A549 treated with AZD2906 at 1 μM for 4 hours (cell line): ENCODE measurements around the gene CFAP20DC. TPM values are rescaled to one million over a fixed set of nuclear protein-coding genes. Genes with fewer than 3 reads are reported as not detected.

ENCODE experiments used
- total RNA-seq: library from RNA; stranded (reverse); fragments of 200-300 nt; extraction: Qiagen RNA extraction; gene quantifications from 5 replicates; pipeline ENCODE4 v1.2.3, GENCODE V29; 2022

CFAP20DC gene
- 1.3 to 2.3 TPM (median 1.9 TPM) in 5 replicates for total RNA-seq

DNA sequence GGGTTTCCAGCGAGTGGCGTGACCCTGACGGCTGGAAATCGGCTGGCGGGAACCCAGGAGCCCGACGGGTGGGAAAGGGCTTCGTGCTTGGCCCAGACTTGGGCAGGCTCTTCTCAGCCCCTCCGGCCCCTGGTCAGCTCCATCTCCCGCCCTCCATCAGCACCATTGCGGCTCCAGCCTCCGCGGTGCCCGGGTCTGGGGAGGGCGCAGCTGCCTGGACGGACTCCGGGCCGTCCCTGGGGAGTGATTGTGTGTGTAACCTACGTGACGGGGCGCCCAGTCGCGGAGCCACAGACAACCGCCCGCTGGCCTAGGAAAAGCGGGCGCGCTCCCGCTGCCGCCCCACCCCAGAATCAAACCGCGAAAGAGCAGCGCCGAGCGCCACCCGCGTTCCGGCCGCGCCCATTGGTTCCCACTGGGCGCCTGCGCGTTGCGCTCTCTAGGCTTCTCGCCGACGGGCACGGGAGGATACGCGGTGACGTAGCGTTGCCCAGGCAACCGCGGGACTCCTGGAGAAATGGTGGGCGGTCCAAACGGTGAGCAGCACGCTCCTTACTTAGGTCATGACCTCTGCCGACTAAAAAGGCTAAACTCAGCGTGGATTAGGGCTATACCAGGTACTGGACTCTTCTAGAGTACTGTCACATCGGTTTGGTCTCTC, at the start of gene CFAP20DC:
TSS of gene CFAP20DC (minus strand) at position 355 of the 661 bp plus-strand sequence. CDS start 394 bp downstream, outside the sequence.

